GM21529 (cell line): Measurements from ENCODE around the gene CCDC60.
"Not testable (repeated sequence)": the region's sequence is repeated elsewhere in the genome, so short reads cannot be mapped to it uniquely, and the experiment has no call there.

ENCODE experiments used
- ATAC-seq: cut with Tn5 transposase; IDR thresholded peaks from one replicate; pipeline ENCODE4 v1.9.1; 2021; ENCODE audit not compliant: unreplicated experiment

The CCDC60 gene

GRCh38 chr12:119338593-119339363 is 4.2 kb downstream of the CCDC60 start:
- no peak for ATAC-seq

DNA sequence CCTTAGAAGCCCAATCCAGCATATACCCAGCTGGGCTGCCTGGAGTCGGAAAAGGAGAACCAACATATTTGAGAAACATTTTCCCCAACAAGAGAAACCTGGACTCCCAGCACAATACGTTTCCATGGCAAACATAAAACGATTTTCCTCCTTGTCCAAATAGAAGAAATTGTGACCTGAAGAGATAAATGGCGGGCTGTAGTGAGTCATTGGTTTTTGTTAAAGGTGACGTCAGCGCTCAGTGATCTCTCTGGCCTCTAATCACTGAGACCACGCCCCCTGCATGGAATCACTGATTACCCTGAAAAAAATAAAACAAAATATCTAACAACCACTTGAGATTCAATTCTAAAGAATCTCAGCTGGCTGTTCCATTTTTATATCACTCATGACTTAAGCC is 6.0 kb downstream of the CCDC60 start:
- no peak for ATAC-seq

- no peak for ATAC-seq
Observed at GRCh38 chr12:119341020-119341419, 6.5 kb downstream of the CCDC60 start.

DNA sequence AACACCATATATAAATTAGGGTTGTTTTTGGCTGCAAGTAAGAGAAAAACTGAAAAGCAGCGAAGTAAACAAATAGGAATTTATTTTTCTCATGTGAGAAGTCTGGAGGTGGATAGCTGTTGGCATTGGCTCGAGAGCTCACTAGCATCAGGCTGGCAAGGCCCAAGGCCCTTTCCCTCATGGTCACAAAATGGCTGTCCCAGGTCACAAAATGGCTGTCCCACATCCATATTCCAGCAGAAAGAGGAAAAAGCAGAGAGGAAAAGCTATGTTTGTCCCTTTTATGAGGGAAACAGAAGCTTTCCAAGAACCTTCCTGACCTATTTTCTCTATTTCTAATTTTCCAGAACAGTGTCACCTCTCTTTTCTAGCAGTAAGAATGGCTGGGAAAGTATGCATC is 7.5 kb downstream of the CCDC60 start:
- ATAC-seq, result no peak

DNA sequence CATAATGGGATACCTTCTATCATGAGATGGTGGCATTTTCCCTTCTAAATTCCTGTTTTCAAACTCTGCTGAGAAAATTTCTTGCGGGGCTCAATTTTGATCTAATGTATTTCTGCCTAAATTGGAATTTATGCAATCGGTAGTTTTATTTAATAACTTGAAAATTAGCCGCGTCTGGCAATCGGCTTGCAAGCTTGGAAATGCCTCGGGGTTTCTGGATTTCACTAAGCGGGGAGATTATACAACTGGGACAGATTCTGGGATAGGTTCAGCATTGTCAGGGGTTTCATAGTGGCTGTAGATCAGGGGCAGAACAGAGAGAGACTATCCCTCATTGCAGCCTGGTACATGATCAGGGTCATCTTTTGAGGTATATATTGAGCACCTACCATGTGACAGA is 8.6 kb downstream of the CCDC60 start:
- ATAC-seq, result no peak

DNA sequence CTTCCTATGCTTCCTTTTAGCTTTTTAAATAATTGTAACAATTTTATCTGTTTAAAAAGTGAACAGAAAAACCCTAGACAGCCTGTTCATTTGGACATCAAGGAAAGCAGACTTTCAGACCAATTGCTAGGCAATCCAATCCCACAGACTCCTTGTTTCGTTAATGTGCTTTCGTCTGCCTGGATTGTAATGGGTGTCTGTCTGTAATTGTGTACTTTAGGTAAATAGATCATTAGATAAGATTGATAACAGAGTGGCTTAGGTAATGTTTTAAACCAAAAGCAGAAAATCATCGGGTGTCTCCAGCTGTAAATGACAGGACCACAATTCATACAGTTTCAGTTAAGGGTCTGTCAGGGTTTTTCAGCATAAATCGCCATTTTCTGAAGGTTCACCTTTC is 19.6 kb downstream of the CCDC60 start:
- ATAC-seq, result no peak

DNA sequence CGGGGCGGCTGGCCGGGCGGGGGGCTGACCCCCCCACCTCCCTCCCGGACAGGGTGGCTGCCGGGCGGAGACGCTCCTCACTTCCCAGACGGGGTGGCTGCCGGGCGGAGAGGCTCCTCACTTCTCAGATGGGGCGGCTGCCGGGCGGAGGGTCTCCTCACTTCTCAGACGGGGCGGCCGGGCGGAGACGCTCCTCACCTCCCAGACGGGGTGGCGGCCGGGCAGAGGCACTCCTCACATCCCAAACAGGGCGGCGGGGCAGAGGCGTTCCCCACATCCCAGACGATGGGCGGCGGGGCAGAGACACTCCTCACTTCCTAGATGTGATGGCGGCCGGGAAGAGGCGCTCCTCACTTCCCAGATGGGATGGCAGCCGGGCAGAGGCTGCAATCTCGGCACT is 25.8 kb downstream of the CCDC60 start:
- ATAC-seq, result not testable (repeated sequence)

- no peak for ATAC-seq
Observed at GRCh38 chr12:119363037-119363436, 28.5 kb downstream of the CCDC60 start.

- ATAC-seq, result no peak
Observed at GRCh38 chr12:119363490-119363889, 29.0 kb downstream of the CCDC60 start.

- ATAC-seq, result no peak
Observed at GRCh38 chr12:119365451-119365850, 30.9 kb downstream of the CCDC60 start.

DNA sequence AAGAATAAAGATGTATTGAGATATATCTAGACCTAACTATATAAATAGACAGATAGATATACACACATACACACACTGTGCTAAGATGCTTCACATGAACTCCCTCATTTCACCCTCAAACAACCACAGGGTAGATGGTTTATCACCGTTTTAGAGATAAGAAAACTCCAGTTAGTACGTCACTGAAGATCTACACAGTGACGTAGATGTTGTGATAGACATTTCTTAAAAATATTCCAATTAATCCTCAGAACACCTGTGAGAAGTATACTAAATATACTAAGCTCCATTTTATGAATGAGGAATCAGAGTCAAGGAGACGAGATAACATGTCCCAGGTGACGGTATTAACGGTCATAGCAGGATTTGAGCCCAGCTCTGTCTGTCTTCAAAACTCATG is 31.5 kb downstream of the CCDC60 start:
- ATAC-seq, result no peak

DNA sequence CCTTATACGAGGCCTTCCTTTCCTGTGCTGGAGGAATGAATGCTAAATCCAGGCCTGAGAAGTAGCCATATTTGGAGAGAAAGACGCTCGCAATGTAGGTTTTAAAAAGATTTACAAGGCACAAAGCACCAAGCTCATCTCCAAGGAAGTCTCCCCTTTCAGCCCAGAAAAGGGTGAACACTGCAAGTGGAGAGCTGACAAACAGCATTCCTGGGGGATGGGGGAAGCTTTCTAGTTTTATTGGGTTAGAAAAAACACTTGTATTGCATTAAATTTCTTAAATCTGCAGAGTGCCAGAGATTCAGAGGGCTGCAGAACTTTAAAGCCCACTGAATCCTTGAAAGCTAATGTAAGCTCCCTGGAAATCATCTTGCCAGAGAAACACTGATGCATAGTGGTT is 34.6 kb downstream of the CCDC60 start:
- no peak for ATAC-seq

DNA sequence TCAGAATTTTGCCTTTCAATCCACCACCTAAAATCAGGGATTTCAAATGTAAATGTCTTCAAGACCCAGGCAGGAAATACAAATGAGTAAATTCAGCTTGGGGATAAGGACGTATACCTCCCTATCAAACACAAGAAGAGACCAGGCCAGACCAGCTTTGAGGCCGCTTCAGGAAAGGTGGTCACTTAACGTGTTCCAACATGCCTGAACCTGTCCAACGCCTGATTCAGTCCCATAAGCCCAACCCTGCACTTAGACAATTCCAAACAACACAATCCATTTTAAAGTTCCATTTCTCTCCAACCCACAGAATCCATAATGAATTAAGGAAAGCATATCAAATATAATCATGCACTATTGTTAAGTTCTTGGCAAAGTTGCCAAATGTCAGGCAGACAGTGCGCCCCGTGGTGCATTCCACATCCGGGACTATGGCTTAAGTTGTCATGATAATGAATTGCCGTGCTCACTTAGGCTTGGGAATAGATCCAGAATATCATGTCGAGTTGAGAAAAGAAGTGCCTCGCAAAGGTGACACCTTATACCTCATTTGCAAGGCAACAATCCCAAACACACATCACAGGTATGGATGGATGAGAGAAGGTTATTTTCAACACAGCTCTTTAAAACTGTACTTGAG is 35.5 kb downstream of the CCDC60 start:
- ATAC-seq, result no peak

- no peak for ATAC-seq
Observed at GRCh38 chr12:119372540-119372939, 38.0 kb downstream of the CCDC60 start.

GRCh38 chr12:119373001-119373400 is 38.5 kb downstream of the CCDC60 start:
- no peak for ATAC-seq

DNA sequence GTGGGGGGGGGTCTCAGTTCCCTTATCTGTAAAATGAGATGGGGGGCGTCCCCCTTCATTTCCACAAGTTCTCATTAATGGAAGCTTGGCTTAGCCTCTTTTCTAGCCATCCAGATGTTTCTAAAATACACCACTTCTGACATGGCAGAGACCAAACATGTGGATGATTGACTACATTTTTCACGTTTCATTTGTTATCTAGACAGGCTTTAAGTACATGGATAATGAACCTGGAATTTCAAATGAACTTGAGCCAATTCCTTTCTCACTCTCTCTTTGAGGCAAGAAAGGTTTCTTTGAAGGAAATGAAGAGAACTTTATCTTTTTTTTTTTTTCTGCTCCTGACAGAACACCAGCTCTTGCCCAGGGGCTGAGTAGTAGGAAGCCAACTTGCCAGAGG is 39.1 kb downstream of the CCDC60 start:
- ATAC-seq, result no peak

GRCh38 chr12:119374635-119375034 is 40.1 kb downstream of the CCDC60 start:
- no peak for ATAC-seq

DNA sequence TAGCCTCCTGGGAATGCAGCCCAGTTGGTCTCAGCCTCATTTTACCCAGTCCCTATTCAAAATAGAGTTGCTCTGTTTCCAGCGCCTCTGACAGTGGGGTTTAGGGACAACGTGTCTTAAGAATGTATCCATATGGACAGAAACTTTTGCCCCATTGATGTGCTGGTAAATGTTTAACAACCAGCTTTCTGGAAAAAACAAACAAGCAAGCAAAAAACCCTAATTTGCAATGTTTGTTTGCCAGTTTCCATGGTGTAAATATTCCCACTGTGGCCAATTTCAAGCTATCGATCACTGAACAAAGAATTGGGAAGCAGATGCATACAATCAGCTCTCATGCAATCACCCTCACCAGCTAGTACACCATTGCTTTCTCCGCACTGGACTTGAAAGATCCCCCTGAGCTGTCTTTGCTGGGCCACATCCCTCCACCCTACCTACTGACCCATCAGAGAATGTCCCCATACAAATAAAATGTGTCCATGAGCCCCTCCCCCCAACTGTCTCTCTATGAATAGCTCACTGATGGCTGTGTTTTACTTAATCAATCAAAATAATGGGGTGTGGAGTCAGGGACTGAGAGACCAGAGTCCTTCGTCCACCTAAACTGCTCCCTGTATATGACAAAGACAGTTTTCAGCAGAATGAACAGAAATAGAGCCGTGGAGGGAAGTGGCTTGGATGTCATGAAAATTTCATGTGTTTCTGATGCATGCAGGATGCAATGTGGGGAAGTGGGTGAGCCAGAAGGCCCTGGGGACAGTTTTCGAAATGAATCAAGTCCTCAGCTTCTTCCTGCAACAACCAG is 40.8 kb downstream of the CCDC60 start:
- ATAC-seq, result no peak

DNA sequence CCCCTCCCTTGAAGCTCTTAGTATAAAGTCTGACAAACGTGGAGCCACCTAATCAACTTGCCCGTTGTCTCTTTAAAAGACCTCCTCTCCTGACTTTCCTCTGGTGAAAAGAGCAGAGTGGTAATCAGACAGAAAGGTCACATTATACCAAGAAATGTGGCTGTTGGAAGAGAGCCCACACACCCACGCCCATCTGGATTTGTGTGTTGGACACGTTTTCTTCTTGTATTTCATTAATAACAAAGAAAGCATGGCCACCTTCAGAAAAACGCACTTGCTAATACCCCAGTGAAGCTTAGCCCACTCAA is 41.3 kb downstream of the CCDC60 start:
- no peak for ATAC-seq

DNA sequence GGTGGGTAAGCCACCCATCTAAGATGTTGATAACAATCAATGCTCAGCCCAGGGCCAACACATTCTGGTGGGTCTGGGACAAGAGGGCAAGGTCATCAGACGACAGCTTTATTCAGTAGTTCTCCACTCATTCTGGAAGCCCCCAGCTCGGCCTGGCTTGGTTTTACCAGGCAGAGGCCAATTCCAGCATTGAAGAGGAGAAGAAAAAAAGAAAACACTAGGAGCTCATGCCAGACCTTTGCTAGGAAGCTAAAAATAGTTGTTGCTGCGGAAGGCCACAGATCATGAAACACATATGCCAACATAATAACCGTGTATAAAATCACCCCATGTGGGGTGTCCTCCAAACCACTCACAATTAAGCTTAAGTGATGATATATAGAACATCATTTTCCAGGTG is 44.4 kb downstream of the CCDC60 start:
- no peak for ATAC-seq

GRCh38 chr12:119381471-119382235 is 47.1 kb downstream of the CCDC60 start:
- ATAC-seq, result no peak
